ENCODE results near the gene IGFL3. TPM values are rescaled to one million over a fixed set of nuclear protein-coding genes. Genes with fewer than 3 reads are reported as not detected.

The IGFL3 gene
- total and polyA plus RNA-seq, 2 of the 13 experiments (the other 11 are each of a cell fraction or from before 2014, with no cell fraction given) = not detected

GRCh38 chr19:46134527-46134926 is 10.0 kb upstream of the IGFL3 start:
- ATAC-seq (no peak), DNase-seq (ENCODE audit: low spot score) (no peak), FAIRE-seq (no peak)
- Histone ChIP-seq H3K4me1 (ENCODE audit: insufficient read depth, low read length) (peaks cover 11% of the 10 kb centered on the region), H3K27ac (ENCODE audit: extremely low read length, insufficient read depth, low read length) (no peak overlapping the region), H3K27me3 (ENCODE audit: control insufficient read depth in 1 of 2, insufficient read depth in 2 of 2, low read length in 2 of 2) (no peaks in the 10 kb centered on the region), H2AFZ (ENCODE audit: low read length) (no peak overlapping the region), H3K4me2 (ENCODE audit: low read depth, low read length) (no peak overlapping the region), H3K4me3 (replicated peaks in 1 of 3; ENCODE audit: insufficient read depth in 1 of 3, low read depth in 2 of 3, low read length in 3 of 3) (no peak overlapping the region), H4K20me1 (ENCODE audit: insufficient read depth, low read length) (no peaks in the 10 kb centered on the region), H3K9me3 (ENCODE audit: low read length) (no peaks in the 10 kb centered on the region), H3K36me3 (replicated peaks in 1 of 2; ENCODE audit: control insufficient read depth in 1 of 2, insufficient read depth in 2 of 2, low read length in 2 of 2) (no peaks in the 10 kb centered on the region), H3K9ac (ENCODE audit: insufficient read depth, low read depth, low read length) (no peak overlapping the region), H3K79me2 (ENCODE audit: insufficient read depth, low read length) (no peaks in the 10 kb centered on the region)
- ChIA-PET POLR2A (no interaction called here), CTCF (ENCODE audit: low intra/inter-chr PET ratio, low total read pairs) (no interaction called here)
- no TSS peak for BruUV-seq (replicated peaks)
- intact Hi-C loops (cut with micrococcal nuclease; ENCODE audit: unreplicated experiment) = no loop called here
- in situ Hi-C loops (cut with HindIII; ENCODE audit: extremely low pct_ligation_motif_present, low pct_unique_long_range_greater_than_20kb) = no loop called here
- no peak for TF ChIP-seq ZNF549 (CRISPR knock-in tag; IDR thresholded peaks at IDR 0.05)
- no peak for TF ChIP-seq CREB3 (CRISPR knock-in tag; IDR thresholded peaks at IDR 0.05)
- TF ChIP-seq PRMT3 (CRISPR knock-in tag; IDR thresholded peaks at IDR 0.05; ENCODE audit: borderline replicate concordance, low read depth) = no peak
- TF ChIP-seq ZNF33B (CRISPR knock-in tag; IDR thresholded peaks at IDR 0.05) = no peak
- no peak for TF ChIP-seq MXD4 (CRISPR knock-in tag; IDR thresholded peaks at IDR 0.05)
- no peak for TF ChIP-seq PAX8 (CRISPR knock-in tag; IDR thresholded peaks at IDR 0.05; ENCODE audit: borderline replicate concordance)
- no peak for TF ChIP-seq MED8 (CRISPR knock-in tag; IDR thresholded peaks at IDR 0.05; ENCODE audit: insufficient replicate concordance)
- no peak for TF ChIP-seq CEBPG (CRISPR knock-in tag; IDR thresholded peaks at IDR 0.05)
- no peak for TF ChIP-seq NFE2 (CRISPR knock-in tag; IDR thresholded peaks at IDR 0.05)
- no peak for TF ChIP-seq ARNT2 (CRISPR knock-in tag; IDR thresholded peaks at IDR 0.05; ENCODE audit: low read depth)
- TF ChIP-seq CAMTA2 (CRISPR knock-in tag; IDR thresholded peaks at IDR 0.05; ENCODE audit: borderline replicate concordance) = no peak
- TF ChIP-seq ZNF503 (CRISPR knock-in tag; IDR thresholded peaks at IDR 0.05) = no peak
- no peak for TF ChIP-seq PLSCR1 (CRISPR knock-in tag; IDR thresholded peaks at IDR 0.05; ENCODE audit: borderline replicate concordance)
- no peak for TF ChIP-seq NR2F1 (CRISPR knock-in tag; IDR thresholded peaks at IDR 0.05)
- TF ChIP-seq ZNF367 (CRISPR knock-in tag; IDR thresholded peaks at IDR 0.05; ENCODE audit: borderline replicate concordance) = no peak
- TF ChIP-seq ZNF770 (CRISPR knock-in tag; IDR thresholded peaks at IDR 0.05) = no peak
- TF ChIP-seq ZNF136 (CRISPR knock-in tag; IDR thresholded peaks at IDR 0.05; ENCODE audit: low read depth) = no peak
- no peak for TF ChIP-seq NBN (conservative IDR thresholded peaks at IDR 0.05)

All from HepG2 (cell line).